ENCODE measurements around the gene CFD. TPM values are rescaled to one million over a fixed set of nuclear protein-coding genes. Genes with fewer than 3 reads are reported as not detected.

Gene CFD
- total and polyA plus RNA-seq, 9 donors = 3.8 to 335 (median 39.2) TPM

- no peak overlapping the region for H3K4me3 ChIP-seq
- 87 to 91% (median 88%) methylated on average over 64 to 80 of the region's 80 CpGs for WGBS, 3 donors
- H3K9me3 ChIP-seq = no peaks in the 10 kb centered on the region
- no peaks in the 10 kb centered on the region for H3K36me3 ChIP-seq
- intact Hi-C loops (cut with DNase I) = no loop called here
- no peaks in the 10 kb centered on the region for H3K4me1 ChIP-seq (ENCODE audit: insufficient read depth)
- TF ChIP-seq POLR2A (IDR thresholded peaks at IDR 0.05) = no peak
- no peak for TF ChIP-seq EP300 (IDR thresholded peaks at IDR 0.05)
- TF ChIP-seq CTCF (IDR thresholded peaks at IDR 0.05) = no peak
- H3K27ac ChIP-seq = no peak overlapping the region
- peak in 1 of 5 donors; percentile 26 for DNase-seq
- H3K27me3 ChIP-seq = no peaks in the 10 kb centered on the region
Measured at GRCh38 chr19:812049-812746, 47.3 kb upstream of the CFD start.

GRCh38 chr19:812747-813218 lies 46.7 kb upstream of the CFD start:
- no peaks in the 10 kb centered on the region for H3K36me3 ChIP-seq
- intact Hi-C loops (cut with DNase I) = no loop called here
- WGBS, 3 donors = 89 to 94% (median 90%) methylated on average over 51 to 72 of the region's 72 CpGs

GRCh38 chr19:813219-814151 lies 46.0 kb upstream of the CFD start:
- no peaks in the 10 kb centered on the region for H3K36me3 ChIP-seq
- H3K4me3 ChIP-seq = no peak overlapping the region
- intact Hi-C loops (cut with DNase I) = no loop called here
- no peak for TF ChIP-seq CTCF (IDR thresholded peaks at IDR 0.05)
- no peak for TF ChIP-seq EP300 (IDR thresholded peaks at IDR 0.05)
- no peak for TF ChIP-seq POLR2A (IDR thresholded peaks at IDR 0.05)
- no peaks in the 10 kb centered on the region for H3K4me1 ChIP-seq (ENCODE audit: insufficient read depth)
- no peaks in the 10 kb centered on the region for H3K9me3 ChIP-seq
- peak in 1 of 5 donors; percentile 21 for DNase-seq
- H3K27me3 ChIP-seq = no peaks in the 10 kb centered on the region
- no peak overlapping the region for H3K27ac ChIP-seq
- 87 to 92% (median 90%) methylated on average over 71 to 87 of the region's 87 CpGs for WGBS, 3 donors

More at GRCh38 chr19:812747-813218, 46.7 kb upstream of the CFD start:
- H3K4me3 ChIP-seq = no peak overlapping the region
- H3K9me3 ChIP-seq = no peaks in the 10 kb centered on the region
- TF ChIP-seq EP300 (IDR thresholded peaks at IDR 0.05) (no peak), CTCF (IDR thresholded peaks at IDR 0.05) (no peak), POLR2A (IDR thresholded peaks at IDR 0.05) (no peak)
- H3K27ac ChIP-seq = no peak overlapping the region
- no peaks in the 10 kb centered on the region for H3K27me3 ChIP-seq
- peak in 1 of 5 donors; percentile 29 for DNase-seq
- no peaks in the 10 kb centered on the region for H3K4me1 ChIP-seq (ENCODE audit: insufficient read depth)

GRCh38 chr19:814152-815078 lies 45.0 kb upstream of the CFD start:
- Histone ChIP-seq H3K4me3 (no peak overlapping the region), H3K27ac (no peak overlapping the region)
- TF ChIP-seq EP300 (IDR thresholded peaks at IDR 0.05) (no peak), POLR2A (IDR thresholded peaks at IDR 0.05) (no peak), CTCF (IDR thresholded peaks at IDR 0.05) (no peak)

More at GRCh38 chr19:814152-815078, 45.0 kb upstream of the CFD start:
- no peaks in the 10 kb centered on the region for H3K36me3 ChIP-seq
- no peaks in the 10 kb centered on the region for H3K9me3 ChIP-seq
- DNase-seq = peak in 1 of 5 donors; percentile 37
- 85 to 90% (median 89%) methylated on average over 48 to 49 of the region's 49 CpGs for WGBS, 3 donors
- H3K4me1 ChIP-seq (ENCODE audit: insufficient read depth) = no peaks in the 10 kb centered on the region
- no peaks in the 10 kb centered on the region for H3K27me3 ChIP-seq
- intact Hi-C loops (cut with DNase I) = no loop called here

Measured in ovary (tissue), 9 donors.